GM23248 (cell line): ENCODE data around the gene C5orf47. TPM values are rescaled to one million over a fixed set of nuclear protein-coding genes. Genes with fewer than 3 reads are reported as not detected.
A peak's percentile ranks its signal among the peaks of the same experiment; 100 is the strongest.

Source experiments
- DNase-seq: peaks from one replicate; pipeline ENCODE4 v3.0.0-alpha.2; 2015
- H2AFZ ChIP-seq: fragments of 200-600 bp; sonication (generic); 2 replicates; pipeline ENCODE4 v1.6.1; 2016; ENCODE audit warnings: antibody characterized with exemption
- H3F3A ChIP-seq: fragments of 200-600 bp; sonication (generic); 2 replicates; pipeline ENCODE4 v1.6.1; 2016; ENCODE audit warnings: mild to moderate bottlenecking, antibody characterized with exemption, mixed run types; ENCODE audit not compliant: insufficient read depth
- H3K27ac ChIP-seq: fragments of 200-600 bp; sonication (generic); 2 replicates; pipeline ENCODE4 v1.5.1; 2016; ENCODE audit warnings: mild to moderate bottlenecking
- H3K27me3 ChIP-seq: fragments of 200-600 bp; sonication (generic); replicated peaks from 2 replicates; pipeline ENCODE4 v1.6.1; 2016; ENCODE audit warnings: mild to moderate bottlenecking; ENCODE audit not compliant: insufficient read depth
- H3K36me3 ChIP-seq: fragments of 200-600 bp; sonication (generic); 2 replicates; pipeline ENCODE4 v1.6.1; 2016; ENCODE audit warnings: low read depth, mild to moderate bottlenecking
- H3K4me1 ChIP-seq: fragments of 200-600 bp; sonication (generic); 2 replicates; pipeline ENCODE4 v1.6.1; 2016; ENCODE audit warnings: mild to moderate bottlenecking; ENCODE audit not compliant: insufficient read depth
- H3K4me2 ChIP-seq: fragments of 200-600 bp; sonication (generic); one replicate; pipeline ENCODE4 v1.6.1; 2016; ENCODE audit warnings: mild to moderate bottlenecking; ENCODE audit not compliant: unreplicated experiment
- H3K4me3 ChIP-seq: fragments of 200-600 bp; sonication (generic); 2 replicates; pipeline ENCODE4 v1.5.1; 2016; ENCODE audit warnings: mild to moderate bottlenecking
- H3K79me2 ChIP-seq: fragments of 200-600 bp; sonication (generic); 2 replicates; pipeline ENCODE4 v1.6.1; 2016; ENCODE audit warnings: mild to moderate bottlenecking; ENCODE audit not compliant: insufficient read depth
- H3K9ac ChIP-seq: fragments of 200-600 bp; sonication (generic); 2 replicates; pipeline ENCODE4 v1.6.1; 2016; ENCODE audit warnings: mild to moderate bottlenecking
- H3K9me2 ChIP-seq: fragments of 200-600 bp; sonication (generic); 2 replicates; pipeline ENCODE4 v1.6.1; 2016; ENCODE audit warnings: mixed run types, mild to moderate bottlenecking, moderate library complexity; ENCODE audit not compliant: insufficient read depth
- H3K9me3 ChIP-seq: fragments of 200-600 bp; sonication (generic); one replicate; pipeline ENCODE4 v1.6.1; 2017; ENCODE audit warnings: low read depth
- H4K20me1 ChIP-seq: fragments of 200-600 bp; sonication (generic); 2 replicates; pipeline ENCODE4 v1.6.0; 2016; ENCODE audit not compliant: insufficient read depth
- EZH2 ChIP-seq: fragments of 200-600 bp; sonication (generic); IDR thresholded peaks from 2 replicates; pipeline ENCODE4 v1.6.1; 2018; ENCODE audit warnings: antibody characterized with exemption, mild to moderate bottlenecking; ENCODE audit not compliant: insufficient read depth, poor library complexity, severe bottlenecking
- EZH2phosphoT487 ChIP-seq: fragments of 200-600 bp; sonication (generic); IDR thresholded peaks from 2 replicates; pipeline ENCODE4 v1.6.1; 2018; ENCODE audit warnings: antibody characterized with exemption, moderate library complexity, mild to moderate bottlenecking, low read depth; ENCODE audit not compliant: insufficient read depth
- WGBS, 2 experiments: methylation state at CpG; one replicate each; pipeline ENCODE4 v1.1.6; 2015 to 2017; ENCODE audit warnings: low lambda C conversion rate in 2 of 2, low coverage in 1 of 2; ENCODE audit errors: missing lambda C conversion rate in 2 of 2; 5-methylcytosine and 5-hydroxymethylcytosine counted together
- in situ Hi-C: fragments of 300-500 bp; cut with MboI; formaldehyde crosslinking; loops from 2 replicates; pipeline ENCODE4 v1.15.0; 2020
- polyA plus RNA-seq: library from polyadenylated mRNA; unstranded; fragments of >200 nt; fragmentation: Nextera tagmentation; extraction: Ambion mirVana; gene quantifications from 2 replicates; pipeline ENCODE4 v1.2.1, GENCODE V29; 2016
- total RNA-seq: library from RNA; depleted of rRNA; stranded (reverse); fragments of >200 nt; shearing (Covaris generic); gene quantifications from 2 replicates; pipeline ENCODE4 v1.2.3, GENCODE V29; 2014

C5orf47 gene
- total and polyA plus RNA-seq, 2 experiments from 2014 or later, result not detected

DNA sequence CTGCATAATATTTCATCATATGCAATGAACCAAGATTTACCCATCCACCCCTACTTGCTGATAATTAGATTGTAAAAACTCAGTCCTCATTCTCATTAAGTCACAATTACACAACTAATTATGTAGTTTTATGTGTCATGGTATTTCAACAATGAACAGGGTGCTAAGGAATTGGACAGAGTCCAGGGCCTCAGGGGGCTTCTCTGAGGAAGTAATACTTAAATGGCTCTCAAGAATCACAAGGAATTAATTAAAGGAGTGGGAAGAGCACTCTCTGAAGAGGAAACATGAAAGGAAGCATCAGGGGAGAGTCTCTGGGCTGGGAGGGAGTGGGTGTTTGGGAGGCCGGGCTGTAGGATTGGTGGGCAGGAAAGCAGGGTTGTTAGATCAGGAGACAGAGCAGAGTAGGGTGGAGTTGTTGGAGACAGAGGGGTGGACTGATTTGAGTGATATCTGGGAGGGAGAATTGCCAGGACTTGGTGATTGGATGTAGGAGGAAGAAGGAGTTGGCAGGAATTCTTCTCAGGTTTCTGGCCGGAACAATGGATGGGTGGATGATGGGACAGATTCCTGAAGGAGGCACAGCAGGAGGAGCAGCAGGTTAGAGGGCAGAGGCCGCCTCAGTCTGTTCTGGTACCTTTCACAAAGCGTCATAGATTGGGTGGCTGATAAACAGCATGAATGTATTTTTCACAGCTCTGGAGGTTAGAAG is 33.6 kb downstream of the C5orf47 start:
- H3K4me2 ChIP-seq, result no peak overlapping the region
- H3K36me3 ChIP-seq, result no peaks in the 10 kb centered on the region
- no peaks in the 10 kb centered on the region for H3K79me2 ChIP-seq
- TF ChIP-seq EZH2, result no peak
- no peak for TF ChIP-seq EZH2phosphoT487
- no peaks in the 10 kb centered on the region for H3F3A ChIP-seq
- DNase-seq, result no peak
- no peaks in the 10 kb centered on the region for H3K4me1 ChIP-seq
- no peak overlapping the region for H3K4me3 ChIP-seq
- no peak overlapping the region for H3K9ac ChIP-seq
- 2 to 7% methylated on average over 4 of the region's 4 CpGs for WGBS, 2 experiments
- no peaks in the 10 kb centered on the region for H3K9me3 ChIP-seq
- 0 out of 2 replicates have a peak, but pooled peaks cover 3% of the 10 kb centered on the region for H3K27me3 ChIP-seq
- H4K20me1 ChIP-seq, result no peaks in the 10 kb centered on the region
- in situ Hi-C loops, result no loop called here
- no peak overlapping the region for H2AFZ ChIP-seq
- no peak overlapping the region for H3K27ac ChIP-seq
- no peaks in the 10 kb centered on the region for H3K9me2 ChIP-seq

DNA sequence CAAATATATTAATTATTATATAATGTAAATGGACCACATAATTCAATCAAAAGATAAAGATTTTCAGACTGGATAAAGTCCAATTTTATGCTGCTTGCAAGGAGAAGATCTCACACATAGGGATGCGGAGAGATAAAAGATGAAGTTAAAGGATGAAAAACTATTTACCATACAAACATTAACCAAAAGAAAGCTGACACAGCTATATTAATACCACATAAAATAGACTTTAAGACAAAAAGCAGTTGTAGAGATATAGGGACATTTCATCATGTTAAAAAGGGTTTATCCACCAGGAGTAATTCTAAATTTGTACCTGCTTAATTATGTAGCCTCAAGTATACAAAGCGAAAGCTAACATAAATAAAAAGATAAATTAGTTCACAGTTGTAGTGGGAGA is 41.3 kb downstream of the C5orf47 start:
- H3F3A ChIP-seq, result no peaks in the 10 kb centered on the region
- no peaks in the 10 kb centered on the region for H3K27me3 ChIP-seq
- no peak overlapping the region for H2AFZ ChIP-seq
- H3K9me3 ChIP-seq, result no peaks in the 10 kb centered on the region
- in situ Hi-C loops, result no loop called here
- H3K4me1 ChIP-seq, result no peaks in the 10 kb centered on the region
- H3K9ac ChIP-seq, result no peak overlapping the region
- H3K4me3 ChIP-seq, result no peak overlapping the region
- TF ChIP-seq EZH2 (no peak), EZH2phosphoT487 (no peak)
- no peaks in the 10 kb centered on the region for H3K36me3 ChIP-seq
- H3K9me2 ChIP-seq, result no peaks in the 10 kb centered on the region
- H4K20me1 ChIP-seq, result no peaks in the 10 kb centered on the region
- DNase-seq, result no peak
- no peak overlapping the region for H3K27ac ChIP-seq
- no peak overlapping the region for H3K4me2 ChIP-seq
- WGBS, 2 experiments, result 39 to 45% methylated on average over 2 of the region's 2 CpGs
- no peaks in the 10 kb centered on the region for H3K79me2 ChIP-seq

DNA sequence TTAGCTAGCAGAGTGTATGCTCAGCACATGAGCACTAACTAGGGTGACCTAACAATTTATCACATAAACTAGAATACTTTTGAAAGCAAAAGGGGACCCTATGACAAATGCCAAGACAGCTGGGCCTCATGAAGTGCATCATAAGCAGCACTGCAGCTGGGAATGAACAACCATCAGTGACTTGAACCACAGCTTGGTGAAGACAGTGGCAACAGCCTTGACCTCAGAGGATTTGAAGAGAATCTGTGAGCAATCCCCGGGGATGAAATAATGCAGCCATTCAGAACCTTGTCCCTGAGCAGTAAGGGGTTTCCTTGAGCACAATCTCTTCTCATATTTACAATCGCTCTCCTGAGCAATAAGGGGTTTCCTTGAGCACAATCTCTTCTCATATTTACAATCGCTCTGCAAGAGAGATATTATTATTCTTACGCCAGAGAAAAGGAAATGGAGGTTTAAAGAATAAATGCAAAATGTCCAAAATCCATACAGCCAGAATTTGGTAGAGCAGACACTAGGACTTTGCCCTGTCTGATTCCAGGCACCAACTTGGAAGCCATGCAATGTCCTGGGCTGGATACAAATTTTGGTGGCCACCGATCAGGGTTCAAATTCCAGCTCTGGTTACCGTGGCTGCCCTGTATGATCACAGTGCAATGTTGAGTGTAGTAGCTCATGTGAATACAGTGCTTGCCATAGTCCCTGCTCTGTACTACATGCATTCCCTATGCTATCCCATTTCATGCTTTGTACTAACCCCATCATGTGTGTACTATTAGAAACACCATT is 55.7 kb downstream of the C5orf47 start:
- Histone ChIP-seq H3K27me3 (no peaks in the 10 kb centered on the region), H3K36me3 (no peaks in the 10 kb centered on the region), H3K4me1 (no peaks in the 10 kb centered on the region), H3K9me3 (no peaks in the 10 kb centered on the region), H3K4me3 (no peak overlapping the region), H3F3A (no peaks in the 10 kb centered on the region), H3K9ac (no peak overlapping the region), H3K4me2 (no peak overlapping the region), H4K20me1 (no peaks in the 10 kb centered on the region), H2AFZ (no peak overlapping the region), H3K79me2 (no peaks in the 10 kb centered on the region), H3K27ac (no peak overlapping the region), H3K9me2 (no peaks in the 10 kb centered on the region)
- 25 to 34% methylated on average over 6 of the region's 6 CpGs for WGBS, 2 experiments
- in situ Hi-C loops, result no loop called here
- no peak for TF ChIP-seq EZH2phosphoT487
- TF ChIP-seq EZH2, result no peak
- no peak for DNase-seq

DNA sequence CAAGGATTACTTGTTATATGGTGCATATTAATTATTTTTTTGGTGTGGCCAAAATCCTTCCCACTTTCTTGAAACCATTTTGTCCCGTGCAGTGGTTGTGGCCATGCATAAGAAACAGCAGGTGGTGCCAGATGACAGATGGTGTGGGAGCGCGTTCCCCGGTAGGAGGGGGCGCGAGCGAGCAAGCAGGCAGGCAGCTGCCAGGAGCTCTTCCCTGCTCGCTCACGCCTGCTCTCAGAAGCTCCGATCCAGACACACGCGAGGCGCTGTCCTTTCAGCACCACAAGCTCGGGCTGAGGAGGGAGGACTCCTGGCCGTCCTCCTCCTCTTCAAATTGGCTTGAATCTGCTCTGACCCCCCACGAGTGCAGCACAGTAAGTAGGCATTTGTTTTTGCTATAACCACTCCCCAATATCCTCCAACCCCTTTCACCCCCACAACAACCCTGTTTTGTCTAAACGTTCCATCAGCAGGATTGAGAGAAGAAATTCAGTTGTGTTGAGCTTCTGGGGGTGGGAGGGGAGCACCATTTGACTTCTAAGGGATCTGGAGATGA is 56.6 kb downstream of the C5orf47 start, which contains the start of gene NSG2:
Gene NSG2, plus strand, starts transcription at position 237 of the 556 bp plus-strand sequence. CDS start 1,050 bp downstream, outside the sequence.
- TF ChIP-seq EZH2phosphoT487 (no peak), EZH2 (no peak)
- DNase-seq, result peak; percentile 82
- H3F3A ChIP-seq, result no peaks in the 10 kb centered on the region
- no peaks in the 10 kb centered on the region for H4K20me1 ChIP-seq
- no peak within 1 kb of the TSS for H3K4me3 ChIP-seq
- no peaks in the 10 kb centered on the region for H3K9me2 ChIP-seq
- H3K9me3 ChIP-seq, result no peaks in the 10 kb centered on the region
- H2AFZ ChIP-seq, result no peak within 1 kb of the TSS
- in situ Hi-C loops, result no loop called here
- H3K27ac ChIP-seq, result no peak within 1 kb of the TSS
- 2 to 5% methylated on average over 17 of the region's 17 CpGs for WGBS, 2 experiments
- H3K9ac ChIP-seq, result no peak within 1 kb of the TSS
- H3K36me3 ChIP-seq, result no peaks in the 10 kb centered on the region
- no peak within 1 kb of the TSS for H3K4me2 ChIP-seq
- H3K27me3 ChIP-seq, result no peaks in the 10 kb centered on the region
- no peaks in the 10 kb centered on the region for H3K4me1 ChIP-seq
- no peaks in the 10 kb centered on the region for H3K79me2 ChIP-seq
